Measurements from ENCODE around the gene SYNE3.

Gene SYNE3

DNA sequence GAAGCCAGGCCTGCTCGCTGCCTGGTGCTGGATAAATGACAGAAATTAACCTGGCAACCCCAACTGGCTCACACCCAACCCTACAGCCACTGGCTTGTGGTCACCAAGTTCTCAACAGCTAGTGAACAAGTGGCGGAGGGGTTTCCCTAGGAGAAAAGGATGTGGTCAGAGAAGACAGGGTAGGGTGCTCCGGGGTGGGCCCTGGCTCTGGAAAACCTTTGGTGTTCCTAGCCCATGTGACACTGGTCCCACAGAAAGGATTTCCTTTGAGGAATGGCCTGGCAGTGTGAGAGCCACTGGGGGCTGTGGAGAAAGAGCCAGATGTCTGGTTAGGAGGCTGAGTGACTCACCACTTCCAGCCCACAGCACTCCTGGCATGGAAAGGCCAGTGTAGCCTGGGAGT, 8.7 kb downstream of the SYNE3 start:
- in situ Hi-C loops (cut with HindIII; ENCODE audit: low sequenced_read_pairs), result no loop called here

- in situ Hi-C loops (cut with HindIII; ENCODE audit: low sequenced_read_pairs), result no loop called here
Measured at GRCh38 chr14:95507174-95507573, 9.3 kb downstream of the SYNE3 start.

DNA sequence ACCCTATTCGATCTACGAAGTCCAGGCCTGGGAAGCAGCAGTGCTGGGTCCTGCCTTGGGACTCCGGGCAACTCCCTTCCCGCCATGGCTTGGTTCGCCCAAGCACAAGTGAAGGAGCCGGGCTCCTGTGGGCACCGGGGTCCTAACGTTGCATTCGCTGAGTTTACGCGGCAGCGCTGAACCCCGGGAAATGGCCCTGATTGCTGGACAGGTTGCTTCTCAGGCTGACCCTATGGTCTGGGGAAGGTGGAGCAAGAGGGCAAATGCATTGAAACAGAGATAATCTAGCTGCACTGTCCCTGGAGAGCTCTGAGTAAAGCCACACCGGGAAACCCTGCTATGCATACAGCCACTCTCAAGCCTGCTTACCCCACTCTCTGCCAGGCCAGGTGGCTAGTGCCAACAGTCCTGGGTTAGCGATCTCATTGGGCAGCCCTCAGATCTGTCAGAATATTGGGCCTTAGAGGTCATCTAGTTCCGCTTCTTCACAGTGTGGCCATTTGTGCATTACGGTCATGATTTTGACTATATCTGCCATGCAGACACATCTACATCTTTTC, 11.3 kb downstream of the SYNE3 start:
- in situ Hi-C loops (cut with HindIII; ENCODE audit: low sequenced_read_pairs), result no loop called here

- in situ Hi-C loops (cut with HindIII; ENCODE audit: low sequenced_read_pairs), result no loop called here
Measured at GRCh38 chr14:95504135-95505029, 12.1 kb downstream of the SYNE3 start.

- in situ Hi-C loops (cut with HindIII; ENCODE audit: low sequenced_read_pairs), result no loop called here
Measured at GRCh38 chr14:95503365-95504134, 12.9 kb downstream of the SYNE3 start.

DNA sequence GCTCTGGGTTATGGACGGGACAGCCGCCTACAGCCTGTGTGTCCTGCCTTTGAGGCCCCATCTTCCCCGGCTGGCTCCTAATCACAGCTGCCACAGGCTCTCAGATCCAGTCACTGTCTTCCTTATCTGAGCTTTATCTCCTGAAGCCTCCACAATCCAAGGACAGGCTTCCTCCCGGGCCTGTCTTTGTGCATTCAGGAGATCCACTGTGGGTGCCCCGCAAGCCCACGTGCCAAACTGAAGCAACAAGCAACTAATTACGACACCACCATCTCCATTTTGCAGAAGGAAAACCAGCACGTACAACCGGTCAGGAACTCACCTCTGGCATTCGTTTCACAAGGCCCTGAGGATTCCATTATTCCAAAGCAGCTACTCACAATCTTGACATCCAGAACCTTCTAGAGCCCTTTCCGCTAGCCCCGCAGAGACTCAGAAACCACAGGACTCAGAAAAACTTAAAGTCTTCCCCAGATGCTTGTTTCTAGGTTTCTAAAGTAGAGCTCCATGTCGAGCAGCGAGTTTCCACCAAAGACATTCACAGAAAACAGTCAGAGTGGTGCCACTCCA, 14.0 kb downstream of the SYNE3 start:
- in situ Hi-C loops (cut with HindIII; ENCODE audit: low sequenced_read_pairs), result no loop called here

DNA sequence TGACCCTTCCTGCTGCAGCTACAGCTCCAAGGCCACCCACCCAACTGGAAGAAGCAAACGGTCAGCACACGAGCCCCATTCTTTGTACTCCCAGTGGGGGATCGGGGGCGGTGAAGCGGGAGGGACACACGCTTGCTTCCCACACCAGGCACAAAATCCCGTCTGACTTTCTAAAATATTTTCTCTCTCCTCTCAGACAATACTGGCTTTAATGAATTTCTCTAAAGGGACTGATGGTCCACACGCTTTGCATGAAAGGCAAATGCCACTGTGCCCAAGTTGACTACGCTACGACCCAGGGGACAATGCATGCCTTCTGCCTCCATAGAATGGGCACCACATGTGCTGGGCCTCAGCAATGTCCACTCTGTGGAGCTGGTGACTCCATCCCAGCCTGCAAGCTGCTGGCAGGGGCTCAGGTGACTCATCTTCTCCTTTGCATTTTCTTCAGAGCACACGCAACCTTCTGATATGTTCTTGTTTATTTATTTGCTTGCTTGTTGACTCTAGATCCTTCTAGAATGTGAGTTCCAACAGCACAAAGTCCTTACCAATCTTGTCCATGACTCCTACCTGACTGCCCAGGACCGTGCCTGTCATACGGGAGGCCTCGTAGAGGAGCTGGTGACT, 15.6 kb downstream of the SYNE3 start:
- in situ Hi-C loops (cut with HindIII; ENCODE audit: low sequenced_read_pairs), result no loop called here

- in situ Hi-C loops (cut with HindIII; ENCODE audit: low sequenced_read_pairs), result no loop called here
Measured at GRCh38 chr14:95500201-95500681, 16.2 kb downstream of the SYNE3 start.

GRCh38 chr14:95499354-95499750, 17.1 kb downstream of the SYNE3 start:
- in situ Hi-C loops (cut with HindIII; ENCODE audit: low sequenced_read_pairs), result no loop called here

DNA sequence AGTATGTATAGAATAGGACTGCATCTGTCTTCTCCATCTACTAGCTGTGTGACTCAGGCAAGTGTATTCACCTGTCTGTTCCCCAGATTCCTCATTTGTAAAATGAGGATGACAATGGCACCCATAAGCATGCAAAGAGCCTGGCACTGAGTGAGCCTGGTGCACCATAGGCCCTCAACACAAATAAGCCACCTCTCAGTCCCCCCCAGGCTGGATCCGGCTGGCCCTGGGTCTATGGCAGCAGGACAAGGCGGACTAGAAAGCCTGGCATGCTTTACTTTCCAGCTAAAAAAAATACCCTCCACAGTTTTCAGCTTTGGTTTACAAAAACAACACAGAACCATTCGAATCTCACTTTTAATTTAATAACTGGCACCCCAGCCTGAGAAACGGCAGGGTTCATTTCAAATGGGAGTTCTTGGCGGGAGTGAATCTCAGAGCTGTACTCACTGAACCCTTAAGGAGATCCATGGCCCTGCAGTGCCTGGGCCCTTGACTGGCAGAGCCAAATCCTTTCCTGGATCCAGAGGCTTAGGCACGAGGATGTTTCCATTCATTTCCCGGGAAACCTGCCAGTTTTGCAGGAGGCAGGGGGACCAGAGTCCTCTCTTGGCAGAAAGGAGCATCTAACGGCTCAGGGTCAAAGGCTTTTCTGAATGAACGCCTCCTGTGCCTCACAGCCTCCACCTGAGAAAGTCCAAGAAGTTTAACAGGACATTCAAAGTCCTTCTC, 17.7 kb downstream of the SYNE3 start:
- in situ Hi-C loops (cut with HindIII; ENCODE audit: low sequenced_read_pairs), result no loop called here

DNA sequence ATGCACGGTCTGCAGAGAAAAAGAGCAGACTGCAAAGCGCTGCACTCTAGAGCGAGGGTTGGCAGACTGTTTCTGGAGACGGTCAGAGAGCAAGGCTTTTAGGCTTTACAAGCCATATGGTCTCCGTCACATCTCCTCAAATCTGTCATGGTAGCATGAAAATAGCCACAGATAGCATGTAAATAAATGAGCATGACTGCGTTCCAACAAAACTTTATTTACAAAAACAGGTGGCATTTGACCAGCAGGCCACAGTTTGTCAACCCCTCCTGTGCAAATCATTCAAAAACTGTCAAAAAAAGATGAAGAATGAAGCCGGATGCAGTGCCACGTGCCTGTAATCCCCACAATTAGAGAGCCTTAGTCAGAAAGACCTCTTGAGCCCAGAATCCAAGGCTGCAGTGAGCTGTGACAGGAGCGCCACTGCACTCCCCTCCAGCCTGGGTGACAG, 18.9 kb downstream of the SYNE3 start:
- in situ Hi-C loops (cut with HindIII; ENCODE audit: low sequenced_read_pairs), result no loop called here

- in situ Hi-C loops (cut with HindIII; ENCODE audit: low sequenced_read_pairs), result no loop called here
Measured at GRCh38 chr14:95496690-95497259, 19.7 kb downstream of the SYNE3 start.

DNA sequence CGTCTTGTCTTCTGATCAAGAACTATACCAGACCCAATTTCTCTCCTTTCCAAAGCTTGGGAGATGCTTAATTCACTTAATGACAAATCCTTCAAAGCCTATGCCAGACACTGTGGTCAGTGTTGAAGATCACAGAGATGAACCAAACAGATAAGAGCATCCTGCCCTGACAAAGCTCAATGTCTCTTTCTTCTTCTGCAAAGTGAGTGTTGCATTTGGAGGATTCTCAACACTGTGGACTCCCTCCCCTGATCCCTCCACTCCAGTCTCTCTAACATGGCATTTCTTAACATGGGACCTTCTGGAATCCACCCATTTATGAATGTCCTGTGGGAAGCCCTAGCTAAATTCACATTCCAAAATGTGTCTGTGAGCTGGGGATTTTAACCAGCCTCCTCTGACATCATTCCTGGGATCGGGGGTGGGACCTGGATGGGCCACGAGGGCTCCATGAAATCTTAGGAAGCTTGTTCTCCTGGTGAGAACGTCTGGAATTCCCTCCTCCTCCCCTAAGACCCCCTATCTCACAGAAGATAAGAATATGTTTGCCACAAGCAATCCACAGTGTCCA, 20.3 kb downstream of the SYNE3 start:
- in situ Hi-C loops (cut with HindIII; ENCODE audit: low sequenced_read_pairs), result no loop called here

DNA sequence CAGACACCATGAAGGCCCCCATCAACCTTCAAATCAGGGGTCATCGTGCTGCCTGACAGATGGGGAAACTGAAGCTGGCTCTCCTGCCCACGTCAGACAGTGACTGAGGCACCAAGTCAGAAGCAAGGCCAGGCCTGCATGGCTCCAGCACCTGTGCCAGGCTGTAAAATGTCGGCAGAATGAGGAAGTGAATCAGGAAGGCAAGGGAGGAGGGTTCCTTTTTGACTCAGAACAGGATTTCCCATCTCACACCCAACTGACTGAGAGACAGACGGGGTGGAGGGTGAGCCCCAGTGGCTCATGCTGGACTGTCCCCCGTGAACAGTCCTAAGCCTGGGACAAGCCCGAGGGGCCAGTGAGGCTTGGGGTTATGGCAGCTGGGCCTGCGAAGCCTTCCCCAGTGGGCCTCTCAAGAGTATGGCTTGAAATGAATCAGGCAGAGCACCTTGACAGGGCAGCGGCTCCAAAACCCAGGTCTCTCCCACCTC, 20.9 kb downstream of the SYNE3 start:
- in situ Hi-C loops (cut with HindIII; ENCODE audit: low sequenced_read_pairs), result no loop called here

DNA sequence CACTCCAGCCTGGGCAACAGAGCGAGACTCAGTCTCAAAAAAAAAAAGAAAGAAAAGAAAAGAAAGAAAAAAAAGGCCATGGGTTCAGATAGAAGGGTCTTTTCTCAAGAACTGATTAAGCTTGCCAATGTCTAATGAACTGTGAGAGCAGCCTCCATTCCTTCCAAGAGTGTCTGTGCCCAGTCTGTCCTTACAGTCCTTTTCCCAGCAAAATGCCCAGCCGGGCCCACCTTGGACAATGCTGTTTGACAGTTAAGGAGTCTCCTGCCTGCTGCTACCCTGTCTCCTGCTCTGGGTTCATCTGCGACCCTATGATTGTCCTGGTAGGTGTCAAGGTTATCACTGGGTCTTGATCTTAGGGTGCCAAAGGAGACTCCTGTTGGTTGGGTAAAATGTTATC, 21.4 kb downstream of the SYNE3 start:
- in situ Hi-C loops (cut with HindIII; ENCODE audit: low sequenced_read_pairs), result no loop called here

GRCh38 chr14:95494456-95494855, 22.0 kb downstream of the SYNE3 start:
- in situ Hi-C loops (cut with HindIII; ENCODE audit: low sequenced_read_pairs), result no loop called here

- in situ Hi-C loops (cut with HindIII; ENCODE audit: low sequenced_read_pairs), result no loop called here
Measured at GRCh38 chr14:95493976-95494375, 22.5 kb downstream of the SYNE3 start.

DNA sequence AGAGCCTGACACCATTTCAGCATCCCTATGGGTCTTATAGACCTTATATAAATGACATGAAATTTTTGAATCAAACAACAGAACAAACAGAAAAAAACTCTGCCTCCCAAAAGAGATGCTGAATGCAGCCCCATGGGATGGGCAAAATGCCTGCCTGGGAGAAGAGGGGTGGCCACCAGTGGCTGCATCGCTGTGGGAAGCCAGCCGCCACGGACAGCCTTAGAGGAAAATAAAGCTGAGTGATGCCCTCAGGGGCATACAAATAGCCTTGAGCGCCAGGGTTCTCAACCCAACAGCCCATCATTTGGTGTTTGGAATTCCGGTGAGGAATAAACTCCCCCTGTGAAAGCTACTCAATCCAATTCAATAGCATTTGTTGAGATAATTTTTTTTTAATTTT, 22.9 kb downstream of the SYNE3 start:
- in situ Hi-C loops (cut with HindIII; ENCODE audit: low sequenced_read_pairs), result no loop called here

GRCh38 chr14:95491936-95492608, 24.4 kb downstream of the SYNE3 start:
- in situ Hi-C loops (cut with HindIII; ENCODE audit: low sequenced_read_pairs), result no loop called here
